GM10248 (cell line): ENCODE results near the gene C5.

Experiments used
- CTCF ChIA-PET: fragments of 300-600 bp; sonication (Branson Sonifier 250); formaldehyde crosslinking; extraction: SDS; loops from one replicate; lab custom pipeline; 2021; ENCODE audit warnings: antibody characterized with exemption; lab: Yijun Ruan, JAX
- POLR2A ChIA-PET: fragments of 350-650 bp; sonication (Branson Sonifier 250); formaldehyde crosslinking; extraction: SDS; loops from one replicate; lab custom pipeline; 2020; ENCODE audit warnings: antibody characterized with exemption; lab: Yijun Ruan, JAX
- DNase-seq: peaks from one replicate; pipeline ENCODE4 v3.0.0; 2012; ENCODE audit errors: extremely low spot score
- CTCF ChIP-seq: IDR thresholded peaks from 2 replicates; pipeline ENCODE4 v1.5.1; 2012; ENCODE audit warnings: mild to moderate bottlenecking, low read depth; ENCODE audit errors: extremely low read depth, missing control alignments, control extremely low read depth

The C5 gene

GRCh38 chr9:121071370-121071755, 21.3 kb upstream of the C5 start:
- ChIA-PET POLR2A (interaction anchor here (0.8 to 0.9 kb wide), 2 partner anchors 142 to 145 kb away, joined by 3 read pairs; no protein-coding TSS in a partner anchor), CTCF (interaction anchor here (0.7 to 10.3 kb wide), 7 partner anchors 11 to 315 kb away, joined by 3 to 78 read pairs (median 5); no protein-coding TSS in a partner anchor)
- DNase-seq, result no peak
- TF ChIP-seq CTCF, result no peak

- POLR2A ChIA-PET, result no interaction called here
- TF ChIP-seq CTCF, result no peak
- DNase-seq, result no peak
- CTCF ChIA-PET, result interaction anchor here (1.6 to 10.3 kb wide), 2 partner anchors 9 to 87 kb away, joined by 3 to 78 read pairs; no protein-coding TSS in a partner anchor
Measured at GRCh38 chr9:121069396-121069795, 19.3 kb upstream of the C5 start.

GRCh38 chr9:121067640-121068039, 17.6 kb upstream of the C5 start:
- ChIA-PET CTCF (interaction anchor here (10.3 kb wide), 1 partner anchor 7 kb away, joined by 78 read pairs; no protein-coding TSS in a partner anchor), POLR2A (no interaction called here)
- TF ChIP-seq CTCF, result no peak
- no peak for DNase-seq

DNA sequence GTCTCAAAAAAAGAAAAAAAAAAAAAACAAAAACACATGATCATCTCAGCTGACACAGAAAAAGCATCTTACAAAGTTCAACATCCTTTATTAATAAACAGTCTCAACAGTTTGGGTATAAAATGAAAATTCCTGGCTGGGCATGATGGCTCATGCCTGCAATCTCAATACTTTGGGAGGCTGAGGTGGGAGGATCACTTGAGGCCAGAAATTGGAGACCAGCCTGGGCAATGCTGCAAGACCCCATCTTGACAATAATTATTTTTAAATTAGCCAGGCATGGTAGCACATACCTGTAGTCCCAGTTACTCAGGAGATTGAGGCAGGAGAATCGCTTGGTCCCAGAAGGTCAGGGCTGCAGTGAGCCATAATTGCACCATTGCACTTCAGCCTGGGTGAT, 16.8 kb upstream of the C5 start:
- DNase-seq, result no peak
- ChIA-PET POLR2A (no interaction called here), CTCF (no interaction called here)
- TF ChIP-seq CTCF, result no peak

DNA sequence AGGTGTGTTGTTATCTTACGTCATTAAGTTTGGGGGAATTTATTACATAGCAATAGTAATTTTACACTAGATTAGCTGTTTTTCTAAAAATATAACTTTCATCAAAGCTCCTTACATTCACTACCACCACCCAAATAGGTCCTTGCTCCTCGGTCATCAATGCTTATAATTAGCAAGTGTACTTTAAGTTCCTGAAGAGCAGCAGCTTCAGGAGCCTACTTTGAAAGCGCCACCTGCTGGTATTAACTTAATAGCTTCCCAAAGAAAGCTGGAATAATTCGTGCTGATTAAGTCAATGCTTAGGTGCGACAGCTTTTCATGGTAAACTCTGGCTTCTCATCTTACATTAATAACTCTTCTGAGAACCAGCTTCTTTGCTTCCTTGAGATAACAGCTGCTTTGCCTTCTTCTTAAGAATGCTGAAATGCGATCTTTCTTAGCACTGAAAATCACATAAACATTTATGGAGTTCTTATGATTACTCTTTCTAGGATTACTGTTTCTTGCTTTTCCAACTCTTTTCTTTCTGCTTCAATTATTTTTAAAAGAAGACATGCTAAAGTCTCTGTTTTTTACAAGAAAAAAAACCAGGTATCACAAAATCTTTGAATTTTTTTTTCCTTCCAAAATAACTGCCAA, 10.0 kb upstream of the C5 start:
- DNase-seq, result peak; percentile 55
- ChIA-PET POLR2A (no interaction called here), CTCF (interaction anchor here (0.8 to 7.4 kb wide), 45 partner anchors 11 to 442 kb away, joined by 3 to 80 read pairs (median 4); partner anchors contain the start of genes C5 and CNTRL)
- TF ChIP-seq CTCF, result peak; percentile 76

GRCh38 chr9:121059513-121059912, 9.4 kb upstream of the C5 start:
- no peak for DNase-seq
- no peak for TF ChIP-seq CTCF
- POLR2A ChIA-PET, result no interaction called here
- CTCF ChIA-PET, result interaction anchor here (0.8 to 7.4 kb wide), 42 partner anchors 11 to 441 kb away, joined by 3 to 80 read pairs (median 4); partner anchors contain the start of genes C5 and CNTRL
